ENCODE data around the gene DCC.

DNA sequence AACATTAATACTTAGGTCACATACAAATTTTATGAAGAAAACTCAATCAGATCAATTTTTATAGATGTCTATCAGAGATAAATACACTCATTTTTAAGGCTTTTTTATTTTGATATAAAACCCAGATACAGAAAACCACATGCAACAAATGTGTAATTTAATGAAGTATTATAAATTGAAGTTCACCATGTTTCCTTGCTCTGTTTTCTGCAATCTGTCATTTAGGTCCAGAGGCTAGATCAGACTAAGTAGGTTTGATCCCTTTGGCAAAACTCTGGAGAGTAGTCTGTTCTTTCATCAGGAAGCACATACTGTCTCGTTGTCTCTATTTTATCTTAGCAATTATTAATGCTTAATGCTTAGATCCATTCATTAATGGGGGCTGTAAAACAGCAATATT lies 1042.9 kb downstream of the DCC start:
- TF ChIP-seq POLR2A (IDR thresholded peaks at IDR 0.05) (no peak), POLR2AphosphoS5 (IDR thresholded peaks at IDR 0.05) (no peak)
- TF ChIP-seq, protein P1, sequence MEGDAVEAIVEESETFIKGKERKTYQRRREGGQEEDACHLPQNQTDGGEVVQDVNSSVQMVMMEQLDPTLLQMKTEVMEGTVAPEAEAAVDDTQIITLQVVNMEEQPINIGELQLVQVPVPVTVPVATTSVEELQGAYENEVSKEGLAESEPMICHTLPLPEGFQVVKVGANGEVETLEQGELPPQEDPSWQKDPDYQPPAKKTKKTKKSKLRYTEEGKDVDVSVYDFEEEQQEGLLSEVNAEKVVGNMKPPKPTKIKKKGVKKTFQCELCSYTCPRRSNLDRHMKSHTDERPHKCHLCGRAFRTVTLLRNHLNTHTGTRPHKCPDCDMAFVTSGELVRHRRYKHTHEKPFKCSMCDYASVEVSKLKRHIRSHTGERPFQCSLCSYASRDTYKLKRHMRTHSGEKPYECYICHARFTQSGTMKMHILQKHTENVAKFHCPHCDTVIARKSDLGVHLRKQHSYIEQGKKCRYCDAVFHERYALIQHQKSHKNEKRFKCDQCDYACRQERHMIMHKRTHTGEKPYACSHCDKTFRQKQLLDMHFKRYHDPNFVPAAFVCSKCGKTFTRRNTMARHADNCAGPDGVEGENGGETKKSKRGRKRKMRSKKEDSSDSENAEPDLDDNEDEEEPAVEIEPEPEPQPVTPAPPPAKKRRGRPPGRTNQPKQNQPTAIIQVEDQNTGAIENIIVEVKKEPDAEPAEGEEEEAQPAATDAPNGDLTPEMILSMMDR (IDR thresholded peaks at IDR 0.05): no peak
